K562 (cell line): Measurements from ENCODE around the gene RAB31. TPM values are rescaled to one million over a fixed set of nuclear protein-coding genes. Genes with fewer than 3 reads are reported as not detected.
A peak's percentile ranks its signal among the peaks of the same experiment; 100 is the strongest.

Source experiments
- C11orf30 ChIP-seq: fragments of 450-650 bp; IDR thresholded peaks from 2 replicates; pipeline ENCODE4 v1.6.1; 2016; ENCODE audit warnings: low read depth, mild to moderate bottlenecking
- CBX3 ChIP-seq, 2 experiments: IDR thresholded peaks; 1 replicate in 1 of 2; 2 replicates in 1 of 2; pipeline ENCODE4 v1.6.1; 2012; ENCODE audit warnings: inconsistent platforms in 2 of 2, low read length in 2 of 2, borderline replicate concordance in 1 of 2, control low read depth in 1 of 2
- CEBPB ChIP-seq: fragments of 450-650 bp; IDR thresholded peaks from 2 replicates; pipeline ENCODE4 v1.6.1; 2016; ENCODE audit warnings: missing genetic modification characterization, missing compliant biosample characterization
- HDAC1 ChIP-seq, 2 experiments: fragments of 450-650 bp; IDR thresholded peaks; 2 replicates each; pipeline ENCODE4 v1.6.1; 2016 to 2017; ENCODE audit warnings: inconsistent platforms in 1 of 2, mild to moderate bottlenecking in 1 of 2, moderate library complexity in 1 of 2
- HDAC2 ChIP-seq: fragments of 450-650 bp; IDR thresholded peaks from 2 replicates; pipeline ENCODE4 v1.6.1; 2016; ENCODE audit warnings: mild to moderate bottlenecking
- HDAC3 ChIP-seq: fragments of 450-650 bp; IDR thresholded peaks from 2 replicates; pipeline ENCODE4 v1.6.1; 2018; ENCODE audit warnings: borderline replicate concordance, mild to moderate bottlenecking, moderate library complexity; ENCODE audit not compliant: partially characterized antibody
- MTA1 ChIP-seq: fragments of 450-650 bp; IDR thresholded peaks from 2 replicates; pipeline ENCODE4 v1.6.1; 2017; ENCODE audit warnings: borderline replicate concordance
- RAD21 ChIP-seq, 2 experiments: fragments of 250-450 bp in 1 of 2; fragments of 450-650 bp in 1 of 2; sonication (Bioruptor Pico) in 1 of 2; formaldehyde crosslinking in 1 of 2; IDR thresholded peaks in 1 of 2; conservative IDR thresholded peaks in 1 of 2; 2 replicates each; pipeline versions ENCODE4 v1.4.0 to v1.8.0; 2020 to 2022; ENCODE audit warnings: mild to moderate bottlenecking in 2 of 2, moderate library complexity in 1 of 2
- TAF15 ChIP-seq: fragments of 200-400 bp; formaldehyde crosslinking; IDR thresholded peaks from 2 replicates; pipeline ENCODE4 v1.6.1; 2017; ENCODE audit warnings: mild to moderate bottlenecking, low read depth, low read length, moderate library complexity
- TAL1 ChIP-seq: fragments of 450-650 bp; IDR thresholded peaks from 2 replicates; pipeline ENCODE4 v1.6.1; 2016; ENCODE audit warnings: mild to moderate bottlenecking
- TOE1 ChIP-seq, 2 experiments: fragments of 450-650 bp in 1 of 2; sonication (generic) in 1 of 2; formaldehyde crosslinking in 1 of 2; IDR thresholded peaks; 2 replicates each; pipeline versions ENCODE4 v1.7.1 to v1.8.0; 2016 to 2022; ENCODE audit warnings: borderline replicate concordance in 2 of 2, mild to moderate bottlenecking in 2 of 2, antibody characterized with exemption in 1 of 2, inconsistent platforms in 1 of 2, low read depth in 1 of 2, missing genetic modification reagents in 1 of 2, moderate library complexity in 1 of 2
- ZNF124 ChIP-seq: sonication (generic); formaldehyde crosslinking; IDR thresholded peaks from 2 replicates; pipeline ENCODE4 v1.8.1; 2022; ENCODE audit warnings: missing genetic modification reagents
- polyA plus RNA-seq, 8 experiments: library from polyadenylated mRNA; depleted of rRNA in 4 of 8; stranded (reverse) in 5 of 8; unstranded in 3 of 8; fragments of >200 nt; fragmentation: Nextera tagmentation in 2 of 8; fragmentation: Illumina TruSeq in 1 of 8; extraction: Ambion mirVana in 2 of 8; extraction: Trizol in 1 of 8; gene quantifications; 2 replicates each; pipeline versions ENCODE4 v1.2.1 to v1.2.3, GENCODE V29; 2011 to 2014; ENCODE audit warnings: inconsistent platforms in 1 of 8, missing spikeins in 1 of 8
- total RNA-seq, 7 experiments: library from RNA; depleted of rRNA in 6 of 7; stranded (reverse); fragments of >200 nt in 6 of 7; fragmentation: Illumina TruSeq in 2 of 7; extraction: Trizol in 2 of 7; gene quantifications; 2 replicates each; pipeline versions ENCODE4 v1.2.1 to v1.2.3, GENCODE V29; 2011 to 2021; ENCODE audit warnings: low replicate concordance in 1 of 7
- TF ChIP-seq, protein P1 (sequence below): fragments of 250-450 bp; sonication (Bioruptor Pico); IDR thresholded peaks from 2 replicates; pipeline ENCODE4 v1.5.0; 2021
- TF ChIP-seq, protein P2 (sequence below): fragments of 450-650 bp; conservative IDR thresholded peaks from 2 replicates; pipeline ENCODE4 v1.6.1; 2016; ENCODE audit warnings: missing genetic modification characterization, low read depth, mild to moderate bottlenecking, control low read depth, missing compliant biosample characterization
- TF ChIP-seq, protein P3 (sequence below), 2 experiments: fragments of 250-450 bp in 1 of 2; fragments of 450-650 bp in 1 of 2; sonication (Bioruptor Pico) in 1 of 2; IDR thresholded peaks; 2 replicates each; pipeline versions ENCODE4 v1.6.1 to v1.8.0; 2016 to 2021; ENCODE audit warnings: mild to moderate bottlenecking in 2 of 2, moderate library complexity in 2 of 2, missing compliant biosample characterization in 1 of 2, missing genetic modification characterization in 1 of 2
- TF ChIP-seq, protein P4 (sequence below): fragments of 450-650 bp; IDR thresholded peaks from 2 replicates; pipeline ENCODE4 v1.7.1; 2018; ENCODE audit warnings: mild to moderate bottlenecking, low read depth; ENCODE audit not compliant: partially characterized antibody
- TF ChIP-seq, protein P5 (sequence below): sonication (generic); formaldehyde crosslinking; IDR thresholded peaks from 2 replicates; pipeline ENCODE4 v1.8.0; 2022; ENCODE audit warnings: mild to moderate bottlenecking, missing genetic modification reagents

Gene RAB31
- total and polyA plus RNA-seq, 9 of the 15 experiments (the other 6 are each of a cell fraction or from before 2014, with no cell fraction given) = 20.7 to 70.4 (median 41.3) TPM

DNA sequence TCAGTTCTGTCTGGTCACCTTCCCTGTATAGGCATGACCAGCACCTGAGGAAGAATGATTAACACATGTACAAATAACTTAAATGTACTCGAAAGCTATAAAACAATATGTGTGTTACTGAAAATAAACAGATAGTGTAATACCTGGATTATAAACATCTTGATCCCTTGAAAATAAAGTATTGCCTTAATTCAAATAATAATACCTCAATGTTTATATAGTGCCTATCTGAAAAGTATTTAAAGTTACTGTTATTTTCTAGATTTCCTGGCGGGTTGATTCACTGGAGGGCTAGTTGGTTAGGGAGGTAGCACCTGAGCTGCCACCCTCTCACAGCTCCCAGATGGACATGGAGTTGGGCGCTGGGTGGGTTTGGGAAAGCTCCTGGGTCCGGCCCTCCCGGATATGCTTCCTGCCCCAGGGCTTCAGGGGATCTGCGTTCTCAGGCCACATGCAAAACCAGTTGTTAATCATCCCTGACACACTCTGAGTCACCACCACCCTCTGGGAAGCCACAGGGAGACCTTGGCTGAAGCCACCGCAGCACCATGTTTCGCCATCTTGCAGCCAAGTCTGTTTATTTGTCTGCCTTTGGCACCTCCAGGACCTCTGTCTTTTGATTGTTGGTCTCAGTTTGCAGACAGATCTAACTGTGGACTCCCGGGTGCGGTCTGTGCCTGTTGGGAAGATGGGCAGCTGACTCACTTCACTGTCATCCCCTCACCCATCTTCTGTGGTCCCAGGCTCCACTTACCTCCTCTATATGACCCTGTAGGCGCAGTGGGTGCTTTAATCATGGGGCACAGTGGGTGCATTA, 35.3 kb downstream of the RAB31 start (continued):
- TF ChIP-seq, protein P1, sequence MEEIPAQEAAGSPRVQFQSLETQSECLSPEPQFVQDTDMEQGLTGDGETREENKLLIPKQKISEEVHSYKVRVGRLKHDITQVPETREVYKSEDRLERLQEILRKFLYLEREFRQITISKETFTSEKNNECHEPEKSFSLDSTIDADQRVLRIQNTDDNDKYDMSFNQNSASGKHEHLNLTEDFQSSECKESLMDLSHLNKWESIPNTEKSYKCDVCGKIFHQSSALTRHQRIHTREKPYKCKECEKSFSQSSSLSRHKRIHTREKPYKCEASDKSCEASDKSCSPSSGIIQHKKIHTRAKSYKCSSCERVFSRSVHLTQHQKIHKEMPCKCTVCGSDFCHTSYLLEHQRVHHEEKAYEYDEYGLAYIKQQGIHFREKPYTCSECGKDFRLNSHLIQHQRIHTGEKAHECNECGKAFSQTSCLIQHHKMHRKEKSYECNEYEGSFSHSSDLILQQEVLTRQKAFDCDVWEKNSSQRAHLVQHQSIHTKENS (CRISPR knock-in tag) = no peak
- no peak for TF ChIP-seq TAF15
- 0 out of 2 replicates have a peak, but pooled peaks have one; percentile 56 for TF ChIP-seq TOE1 (IDR thresholded peaks at IDR 0.05; ENCODE audit: borderline replicate concordance)
- TF ChIP-seq TOE1 (CRISPR knock-in tag; IDR thresholded peaks at IDR 0.05; ENCODE audit: borderline replicate concordance, low read depth) = no peak
- no peak for TF ChIP-seq ZNF124
- TF ChIP-seq HDAC1 (IDR thresholded peaks at IDR 0.05) = 0 out of 4 replicates have a peak, but pooled peaks of 1 of the 2 experiments have one; percentile 26
- TF ChIP-seq MTA1 = no peak
- peak; percentile 27 to 37; a peak in 2 of 4 replicates for TF ChIP-seq RAD21 (CRISPR knock-in tag; conservative IDR thresholded peaks at IDR 0.05 in 1 of 2, IDR thresholded peaks at IDR 0.05 in 1 of 2)
- TF ChIP-seq HDAC2 = peak; percentile 39; the same call in 1 of the 2 replicates
- TF ChIP-seq, protein P2, sequence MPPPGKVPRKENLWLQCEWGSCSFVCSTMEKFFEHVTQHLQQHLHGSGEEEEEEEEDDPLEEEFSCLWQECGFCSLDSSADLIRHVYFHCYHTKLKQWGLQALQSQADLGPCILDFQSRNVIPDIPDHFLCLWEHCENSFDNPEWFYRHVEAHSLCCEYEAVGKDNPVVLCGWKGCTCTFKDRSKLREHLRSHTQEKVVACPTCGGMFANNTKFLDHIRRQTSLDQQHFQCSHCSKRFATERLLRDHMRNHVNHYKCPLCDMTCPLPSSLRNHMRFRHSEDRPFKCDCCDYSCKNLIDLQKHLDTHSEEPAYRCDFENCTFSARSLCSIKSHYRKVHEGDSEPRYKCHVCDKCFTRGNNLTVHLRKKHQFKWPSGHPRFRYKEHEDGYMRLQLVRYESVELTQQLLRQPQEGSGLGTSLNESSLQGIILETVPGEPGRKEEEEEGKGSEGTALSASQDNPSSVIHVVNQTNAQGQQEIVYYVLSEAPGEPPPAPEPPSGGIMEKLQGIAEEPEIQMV (tag) = 0 out of 2 replicates have a peak, but pooled peaks have one; percentile 9
- TF ChIP-seq, protein P3, sequence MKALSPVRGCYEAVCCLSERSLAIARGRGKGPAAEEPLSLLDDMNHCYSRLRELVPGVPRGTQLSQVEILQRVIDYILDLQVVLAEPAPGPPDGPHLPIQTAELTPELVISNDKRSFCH (CRISPR knock-in tag; IDR thresholded peaks at IDR 0.05) = no peak
- TF ChIP-seq, protein P3 (tag; IDR thresholded peaks at IDR 0.05) = peak; percentile 48; the same call in 1 of the 2 replicates
- TF ChIP-seq, protein P4, sequence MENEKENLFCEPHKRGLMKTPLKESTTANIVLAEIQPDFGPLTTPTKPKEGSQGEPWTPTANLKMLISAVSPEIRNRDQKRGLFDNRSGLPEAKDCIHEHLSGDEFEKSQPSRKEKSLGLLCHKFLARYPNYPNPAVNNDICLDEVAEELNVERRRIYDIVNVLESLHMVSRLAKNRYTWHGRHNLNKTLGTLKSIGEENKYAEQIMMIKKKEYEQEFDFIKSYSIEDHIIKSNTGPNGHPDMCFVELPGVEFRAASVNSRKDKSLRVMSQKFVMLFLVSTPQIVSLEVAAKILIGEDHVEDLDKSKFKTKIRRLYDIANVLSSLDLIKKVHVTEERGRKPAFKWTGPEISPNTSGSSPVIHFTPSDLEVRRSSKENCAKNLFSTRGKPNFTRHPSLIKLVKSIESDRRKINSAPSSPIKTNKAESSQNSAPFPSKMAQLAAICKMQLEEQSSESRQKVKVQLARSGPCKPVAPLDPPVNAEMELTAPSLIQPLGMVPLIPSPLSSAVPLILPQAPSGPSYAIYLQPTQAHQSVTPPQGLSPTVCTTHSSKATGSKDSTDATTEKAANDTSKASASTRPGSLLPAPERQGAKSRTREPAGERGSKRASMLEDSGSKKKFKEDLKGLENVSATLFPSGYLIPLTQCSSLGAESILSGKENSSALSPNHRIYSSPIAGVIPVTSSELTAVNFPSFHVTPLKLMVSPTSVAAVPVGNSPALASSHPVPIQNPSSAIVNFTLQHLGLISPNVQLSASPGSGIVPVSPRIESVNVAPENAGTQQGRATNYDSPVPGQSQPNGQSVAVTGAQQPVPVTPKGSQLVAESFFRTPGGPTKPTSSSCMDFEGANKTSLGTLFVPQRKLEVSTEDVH = peak; percentile 36
- TF ChIP-seq HDAC3 = peak; percentile 31
- no peak for TF ChIP-seq TAL1
- TF ChIP-seq, protein P5, sequence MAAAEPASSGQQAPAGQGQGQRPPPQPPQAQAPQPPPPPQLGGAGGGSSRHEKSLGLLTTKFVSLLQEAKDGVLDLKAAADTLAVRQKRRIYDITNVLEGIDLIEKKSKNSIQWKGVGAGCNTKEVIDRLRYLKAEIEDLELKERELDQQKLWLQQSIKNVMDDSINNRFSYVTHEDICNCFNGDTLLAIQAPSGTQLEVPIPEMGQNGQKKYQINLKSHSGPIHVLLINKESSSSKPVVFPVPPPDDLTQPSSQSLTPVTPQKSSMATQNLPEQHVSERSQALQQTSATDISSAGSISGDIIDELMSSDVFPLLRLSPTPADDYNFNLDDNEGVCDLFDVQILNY (CRISPR knock-in tag) = no peak
- peak; percentile 18; the same call in 1 of the 2 replicates for TF ChIP-seq C11orf30
- peak in 1 of 2 experiments; percentile 53; a peak in 2 of 3 replicates for TF ChIP-seq CBX3 (IDR thresholded peaks at IDR 0.05; ENCODE audit: borderline replicate concordance in 1 of 2, low read length in 2 of 2)
- peak; percentile 82 for TF ChIP-seq CEBPB (tag)
